ENCODE results near the gene SIRPB1.
"Not testable (repeated sequence)": the region's sequence is repeated elsewhere in the genome, so short reads cannot be mapped to it uniquely, and the experiment has no call there.

Gene SIRPB1

DNA sequence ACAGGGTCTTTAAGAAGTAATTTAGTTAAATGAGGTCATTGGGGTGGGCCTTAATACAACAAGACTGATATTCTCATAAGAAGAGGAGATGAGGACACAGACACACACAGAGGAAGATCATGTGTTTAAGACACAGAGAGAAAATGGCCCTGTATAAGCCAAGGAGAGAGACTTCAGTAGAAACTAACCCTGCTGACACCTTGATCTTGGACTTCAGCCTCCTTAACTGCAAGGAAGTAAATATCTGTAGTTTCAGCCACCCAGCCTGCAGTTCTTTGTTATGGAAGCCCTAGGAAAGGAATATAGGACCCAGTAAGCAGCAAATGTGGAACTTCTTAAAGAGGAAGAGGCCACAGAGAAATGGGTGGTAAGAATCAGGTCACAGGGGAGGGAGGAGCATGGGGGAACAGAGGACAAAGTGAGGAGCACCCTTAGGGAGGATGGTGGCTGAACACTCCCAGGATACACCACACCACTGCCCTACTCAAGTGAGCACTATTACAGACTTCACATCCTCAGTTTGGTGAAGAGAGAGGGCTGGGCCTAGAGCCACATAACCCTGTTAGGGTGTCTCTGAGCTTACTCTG is 762 bp downstream of the SIRPB1 start:
- DNase-seq (ENCODE audit: low spot score) = no peak
- no peak for TF ChIP-seq CTCF (IDR thresholded peaks at IDR 0.05; ENCODE audit: extremely low read depth, missing control alignments)

DNA sequence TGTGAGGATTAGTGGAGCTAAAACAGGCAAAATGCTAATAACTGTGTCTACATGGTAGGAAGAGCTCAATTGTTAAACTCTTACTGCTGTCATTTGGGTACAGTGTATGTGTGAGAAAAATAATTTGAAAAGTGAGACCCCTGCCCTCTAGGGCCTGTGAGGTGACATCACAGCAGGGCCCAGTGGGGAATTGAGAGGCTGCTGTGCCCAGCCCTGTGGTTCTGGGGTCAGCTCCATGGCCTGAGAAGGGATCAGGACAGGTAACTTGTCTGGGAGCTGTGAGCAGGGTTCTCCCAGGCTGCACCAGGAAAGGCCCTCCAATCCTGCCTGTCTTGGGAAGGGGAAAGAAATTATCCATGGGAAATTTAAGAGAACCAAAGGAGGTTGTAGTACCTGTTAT is 1.3 kb downstream of the SIRPB1 start:
- no peak for DNase-seq (ENCODE audit: low spot score)
- no peak for TF ChIP-seq CTCF (IDR thresholded peaks at IDR 0.05; ENCODE audit: extremely low read depth, missing control alignments)

DNA sequence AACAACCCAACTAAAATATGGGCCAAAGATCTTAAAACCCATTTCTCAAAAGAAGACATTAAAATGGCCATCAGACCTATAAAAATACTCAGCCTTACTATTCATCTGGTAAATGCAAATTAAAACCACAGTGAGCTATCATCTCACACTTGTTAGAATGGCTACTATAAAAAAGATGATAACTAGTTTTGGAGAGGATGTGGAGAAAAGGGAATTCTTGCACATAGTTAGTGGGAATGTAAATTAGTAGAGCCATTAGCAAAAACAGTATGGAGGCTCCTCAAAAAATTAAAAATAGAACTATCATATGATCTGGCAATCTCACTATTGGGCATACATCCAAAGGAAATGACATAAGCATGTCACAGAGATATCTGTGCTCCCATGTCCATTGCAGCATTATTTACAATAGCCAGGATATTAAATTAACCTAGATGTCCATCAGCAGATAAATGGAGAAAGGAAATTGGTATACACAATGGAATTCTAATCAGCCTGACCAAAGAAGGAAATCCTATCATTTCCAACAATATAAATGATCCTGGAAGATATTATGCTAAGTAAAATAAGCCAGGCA is 2.9 kb downstream of the SIRPB1 start:
- DNase-seq (ENCODE audit: low spot score) = no peak
- TF ChIP-seq CTCF (IDR thresholded peaks at IDR 0.05; ENCODE audit: extremely low read depth, missing control alignments) = no peak

GRCh38 chr20:1610404-1610803 is 9.4 kb downstream of the SIRPB1 start:
- DNase-seq (ENCODE audit: low spot score) = not testable (repeated sequence)

- DNase-seq (ENCODE audit: low spot score) = not testable (repeated sequence)
Observed at GRCh38 chr20:1608678-1609347, 11.0 kb downstream of the SIRPB1 start.

DNA sequence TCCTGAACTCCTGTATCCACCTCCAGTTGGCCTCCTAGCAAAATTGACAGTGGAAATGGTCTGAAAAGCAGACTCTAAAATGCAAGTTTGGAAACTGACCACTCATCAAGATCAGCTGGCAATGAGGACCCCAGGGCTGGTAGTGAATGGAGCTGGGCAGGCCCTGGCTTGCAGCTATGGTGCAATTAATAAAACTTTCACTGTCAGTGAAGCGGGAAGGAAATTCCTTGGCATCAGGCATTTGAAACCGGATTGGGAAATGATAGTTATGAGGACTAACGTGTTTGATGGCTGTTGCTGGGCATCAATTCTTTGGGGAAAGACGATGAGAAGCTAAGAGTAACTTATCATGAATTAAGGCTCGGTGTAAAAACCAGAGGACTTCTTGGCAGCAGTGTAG is 19.1 kb downstream of the SIRPB1 start:
- TF ChIP-seq CTCF (IDR thresholded peaks at IDR 0.05; ENCODE audit: extremely low read depth, missing control alignments) = no peak
- no peak for DNase-seq (ENCODE audit: low spot score)

GRCh38 chr20:1595333-1595732 is 24.5 kb downstream of the SIRPB1 start:
- no peak for DNase-seq (ENCODE audit: low spot score)
- TF ChIP-seq CTCF (IDR thresholded peaks at IDR 0.05; ENCODE audit: extremely low read depth, missing control alignments) = no peak

GRCh38 chr20:1588533-1589460 is 31.0 kb downstream of the SIRPB1 start:
- no peak for DNase-seq (ENCODE audit: low spot score)
- no peak for TF ChIP-seq CTCF (IDR thresholded peaks at IDR 0.05; ENCODE audit: extremely low read depth, missing control alignments)

Measured in GM20000 (cell line).